Activated T-helper 1 cell treated with anti-CD3 and anti-CD28 coated beads, Interleukin-2, amount 50 U/mL, for 16 hours (primary cell): ENCODE measurements around the gene PMEL.
"Not testable (repeated sequence)": the region's sequence is repeated elsewhere in the genome, so short reads cannot be mapped to it uniquely, and the experiment has no call there.

Source experiments
- DNase-seq, 2 donors: peaks; one replicate each; pipeline ENCODE4 v3.0.0-alpha.2; 2020; ENCODE audit warnings: low read depth in 1 of 2, low spot score in 1 of 2

PMEL gene

GRCh38 chr12:55965941-55966407, at the start of gene PMEL:
PMEL (minus strand) TSS chr12:55966042; CDS start chr12:55966011, 31 bp downstream.
- DNase-seq: no peak

DNA sequence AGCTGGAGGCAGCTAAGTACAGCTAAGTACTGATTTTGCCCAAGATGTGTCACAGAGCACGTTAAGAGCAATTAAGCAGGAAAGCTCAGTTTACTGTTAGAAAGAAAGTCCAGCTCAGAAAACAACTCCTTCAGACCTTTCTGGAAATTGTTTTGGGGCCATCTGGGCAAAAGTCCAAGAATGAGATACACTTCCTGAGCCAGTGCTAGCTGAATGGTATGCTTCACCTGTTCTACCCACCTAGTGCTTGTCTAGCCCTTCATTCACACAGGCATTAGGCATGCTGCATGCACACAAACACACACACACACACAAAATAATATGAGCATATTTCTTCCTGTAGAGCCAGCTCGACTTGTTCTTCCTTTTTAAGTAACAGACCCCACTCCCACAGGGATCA, 48.4 kb upstream of the PMEL start:
- DNase-seq: no peak

- no peak for DNase-seq
Observed at GRCh38 chr12:56013482-56013881, 47.6 kb upstream of the PMEL start.

- no peak for DNase-seq
Observed at GRCh38 chr12:56011509-56012090, 45.8 kb upstream of the PMEL start.

DNA sequence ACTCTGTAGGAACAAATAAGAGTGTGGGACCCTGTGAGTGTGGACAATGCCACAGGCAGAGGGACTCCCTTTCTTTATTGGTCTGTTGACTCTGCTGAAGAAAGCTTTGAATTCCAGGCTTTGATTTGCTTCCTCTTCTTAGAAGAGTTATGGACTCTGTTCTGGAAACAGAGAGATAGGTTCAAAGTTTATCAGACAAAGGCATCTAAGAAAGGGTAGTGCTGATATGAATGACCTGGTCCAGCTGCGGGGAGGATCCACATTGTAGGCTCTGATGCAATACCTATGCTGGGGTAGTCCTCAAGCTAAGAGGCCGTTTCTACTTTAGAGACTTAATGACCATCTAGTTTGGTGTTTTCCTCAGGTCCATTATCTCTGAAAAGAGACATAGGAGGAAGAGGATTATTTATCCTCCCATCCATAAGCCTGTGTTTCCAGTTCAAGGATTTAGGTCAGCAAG, 44.3 kb upstream of the PMEL start:
- no peak for DNase-seq

DNA sequence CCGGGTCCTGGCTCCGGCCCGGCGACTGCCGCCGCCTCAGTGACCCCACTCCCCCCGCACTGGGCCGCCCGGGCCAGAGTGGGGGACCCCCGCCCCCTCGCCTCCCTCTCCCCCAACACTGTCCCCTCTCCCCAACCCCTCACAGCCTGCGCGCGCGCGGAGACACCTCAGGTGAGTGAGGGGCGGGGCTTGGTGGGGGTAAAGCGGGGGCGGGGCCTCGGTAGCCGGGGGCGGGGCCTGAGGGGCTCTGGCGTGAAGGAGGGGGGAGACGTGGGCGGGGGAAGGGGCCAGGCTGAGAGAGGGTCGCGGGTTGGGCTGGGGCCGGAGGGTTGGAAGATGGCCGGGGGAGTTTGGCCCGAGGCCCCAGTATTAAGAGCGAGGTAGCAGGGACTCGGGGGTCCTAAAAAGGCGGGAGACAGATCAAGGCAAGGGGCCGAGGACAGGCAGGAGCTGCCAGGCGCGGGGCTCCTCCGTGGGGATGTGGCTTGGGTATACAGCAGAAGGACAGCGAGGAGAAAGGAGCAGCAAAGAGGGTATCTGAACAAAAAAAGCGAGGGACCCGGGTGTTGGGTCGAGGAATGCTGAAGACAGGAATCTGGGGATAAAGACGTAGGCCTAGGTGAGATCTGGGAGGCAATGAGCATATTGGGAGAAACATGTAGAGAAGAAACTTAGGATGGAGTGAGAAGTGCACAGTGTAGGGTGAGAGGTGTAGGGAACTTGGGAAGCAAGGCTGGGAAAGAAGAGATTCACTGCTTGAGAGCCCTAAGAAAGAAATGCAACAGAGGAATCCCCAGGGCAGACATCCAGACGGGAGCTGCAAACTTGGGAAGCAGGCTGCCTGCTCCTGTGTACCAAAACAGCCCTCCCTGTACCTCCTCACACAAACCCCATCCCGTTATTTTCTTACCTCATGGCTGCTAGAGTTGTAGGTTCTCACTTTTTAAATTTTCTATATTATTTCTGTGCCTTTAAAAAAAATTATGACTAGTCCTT, 42.0 kb upstream of the PMEL start:
- DNase-seq: peak; percentile 52 to 59

DNA sequence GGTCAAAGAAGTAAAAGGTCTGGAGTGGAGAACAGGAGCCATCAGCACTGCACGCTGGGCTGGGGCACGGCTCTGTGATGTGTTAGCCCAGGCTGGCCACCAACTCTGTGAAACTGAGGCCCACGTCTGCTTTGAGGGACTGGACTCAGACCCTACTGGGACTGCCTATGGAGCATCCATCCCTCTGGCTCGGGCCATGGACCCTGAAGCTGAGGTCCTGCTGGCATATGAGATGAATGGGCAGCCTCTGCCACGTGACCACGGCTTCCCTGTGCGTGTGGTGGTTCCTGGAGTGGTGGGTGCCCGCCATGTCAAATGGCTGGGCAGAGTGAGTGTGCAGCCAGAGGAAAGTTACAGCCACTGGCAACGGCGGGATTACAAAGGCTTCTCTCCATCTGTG, 38.4 kb upstream of the PMEL start:
- no peak for DNase-seq

DNA sequence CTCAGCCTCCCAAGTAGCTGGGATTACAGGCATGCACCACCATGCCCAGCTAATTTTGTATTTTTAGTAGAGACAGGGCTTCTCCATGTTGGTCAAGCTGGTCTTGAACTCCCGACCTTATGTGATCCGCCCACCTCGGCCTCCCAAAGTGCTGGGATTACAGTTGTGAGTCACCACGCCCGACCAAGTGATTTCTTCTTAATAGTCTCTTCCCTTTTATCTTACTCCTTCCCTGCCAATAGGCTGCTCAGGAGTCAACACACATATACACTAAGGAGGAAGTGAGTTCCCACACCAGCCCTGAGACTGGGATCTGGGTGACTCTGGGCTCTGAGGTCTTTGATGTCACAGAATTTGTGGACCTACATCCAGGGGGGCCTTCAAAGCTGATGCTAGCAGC, 37.5 kb upstream of the PMEL start:
- not testable (repeated sequence) for DNase-seq

- DNase-seq: no peak
Observed at GRCh38 chr12:56001487-56002100, 35.8 kb upstream of the PMEL start.

GRCh38 chr12:55999999-56000540, 34.2 kb upstream of the PMEL start:
- DNase-seq: not testable (repeated sequence)

- not testable (repeated sequence) for DNase-seq
Observed at GRCh38 chr12:55999522-55999921, 33.7 kb upstream of the PMEL start.

DNA sequence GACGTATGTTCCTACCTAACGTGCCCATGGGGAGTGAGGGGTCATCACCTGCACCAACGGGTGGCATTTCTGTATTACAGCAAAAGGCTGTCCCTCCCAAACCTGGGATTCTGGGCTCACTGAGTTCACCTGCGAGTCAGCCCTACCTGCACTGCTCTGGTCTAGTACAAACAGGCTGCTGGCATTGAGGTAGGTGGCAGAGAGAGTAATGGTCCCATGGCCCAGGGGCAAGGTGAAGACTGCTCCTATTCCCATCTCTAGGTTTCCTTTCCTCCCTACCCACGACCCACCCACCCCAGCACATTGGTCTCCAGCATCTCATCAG, 31.7 kb upstream of the PMEL start:
- no peak for DNase-seq

DNA sequence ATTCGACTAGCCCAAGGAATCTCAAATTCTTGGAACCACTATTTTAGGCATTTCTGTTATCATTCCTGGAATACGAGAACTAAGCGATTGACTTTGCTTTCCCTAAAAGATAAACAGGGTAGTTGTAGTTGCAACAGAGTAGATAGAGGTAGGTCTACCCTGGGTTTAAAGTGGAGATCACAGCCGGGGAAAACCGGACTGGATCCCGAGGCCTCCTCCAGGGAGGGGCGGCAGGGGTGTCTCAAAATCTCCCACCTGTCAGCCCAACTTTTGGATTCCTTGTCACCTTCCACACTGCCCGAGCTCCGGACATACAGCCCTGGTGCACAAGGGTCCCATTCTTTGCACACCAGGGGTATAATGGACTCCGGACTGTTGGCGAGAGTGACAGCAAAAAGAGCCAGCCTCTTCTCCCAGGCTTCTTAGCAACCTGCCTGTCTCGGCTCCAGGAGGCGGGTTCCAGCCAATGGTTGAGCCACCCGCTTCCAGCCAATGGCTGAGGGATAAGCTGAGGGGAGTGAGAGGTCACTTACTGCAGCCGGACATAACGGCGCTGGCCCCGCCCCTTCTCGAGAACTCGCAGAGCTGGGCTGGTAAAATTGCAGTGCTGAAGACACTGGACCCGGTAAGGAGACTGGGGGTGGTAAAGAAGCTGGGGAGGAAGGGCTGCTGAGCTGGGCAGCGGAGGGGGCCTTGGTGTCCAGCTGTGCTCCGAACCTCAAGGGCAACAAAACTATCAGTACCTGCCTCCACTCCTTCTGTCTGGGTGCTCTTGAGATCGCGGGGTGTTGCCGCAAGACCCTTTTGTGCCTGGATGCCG, 31.1 kb upstream of the PMEL start, which contains the start of gene SUOX:
Gene SUOX (plus strand): TSS at position 562 of the 820 bp plus-strand sequence. CDS start 4,946 bp downstream, outside the sequence.
- DNase-seq: no peak

- peak in 1 of 2 donors; percentile 39 for DNase-seq
Observed at GRCh38 chr12:55996201-55996714, 30.4 kb upstream of the PMEL start.

DNA sequence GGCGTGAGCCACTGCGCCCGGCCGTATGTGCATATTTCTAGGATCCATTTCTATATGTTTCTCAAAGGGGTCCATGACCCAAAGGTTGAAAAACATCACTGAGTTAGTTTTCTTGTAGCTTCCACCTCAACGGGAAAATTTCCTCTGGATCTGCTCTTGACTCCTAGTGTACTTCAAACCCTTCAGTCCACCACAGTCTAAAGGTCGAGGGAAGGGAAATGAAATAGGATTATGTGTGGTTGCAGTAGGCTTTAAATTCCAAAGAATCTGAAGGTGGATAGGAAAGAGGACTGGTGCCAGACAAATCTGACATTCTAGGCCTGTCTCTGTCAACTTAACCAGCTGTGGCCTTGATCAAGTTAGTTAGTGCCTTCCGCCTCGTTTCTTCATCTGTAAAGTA, 29.5 kb upstream of the PMEL start:
- DNase-seq: no peak

- DNase-seq: no peak
Observed at GRCh38 chr12:55993230-55993853, 27.5 kb upstream of the PMEL start.

DNA sequence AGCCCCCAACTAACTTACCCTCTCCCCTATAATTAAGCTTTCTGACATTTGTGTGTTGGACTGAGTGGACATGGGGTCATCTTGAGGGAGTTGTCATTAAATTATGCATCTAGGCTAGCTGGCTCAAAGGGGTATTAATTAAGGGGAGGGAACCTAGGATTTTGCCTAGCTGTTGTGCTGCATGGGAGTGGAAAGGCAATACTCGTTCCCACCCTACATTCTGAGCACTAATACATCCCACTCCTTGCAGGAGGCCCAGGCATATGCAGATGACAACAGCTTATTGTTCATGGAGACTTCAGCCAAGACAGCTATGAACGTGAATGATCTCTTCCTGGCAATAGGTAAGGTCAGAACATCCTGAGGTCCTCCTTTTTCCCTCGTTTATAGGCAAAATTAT, 25.3 kb upstream of the PMEL start:
- no peak for DNase-seq

DNA sequence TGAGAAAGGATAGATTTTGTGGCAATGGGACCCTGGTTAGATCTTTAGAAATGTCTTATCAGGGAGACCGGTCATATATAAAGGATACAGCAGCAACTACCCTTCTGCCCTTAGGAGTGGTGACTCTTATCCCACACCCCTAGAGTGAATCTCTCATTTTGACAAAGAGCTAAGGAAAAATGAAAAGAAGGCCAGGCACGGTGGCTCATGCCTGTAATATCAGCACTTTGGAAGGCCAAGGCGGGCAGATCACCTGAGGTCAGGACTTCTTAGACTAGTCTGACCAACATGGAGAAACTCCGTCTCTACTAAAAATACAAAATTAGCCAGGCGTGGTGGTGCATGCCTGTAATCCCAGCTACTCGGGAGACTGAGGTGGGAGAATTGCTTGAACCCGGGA, 20.1 kb upstream of the PMEL start:
- not testable (repeated sequence) for DNase-seq

GRCh38 chr12:55985341-55985740, 19.5 kb upstream of the PMEL start:
- no peak for DNase-seq

DNA sequence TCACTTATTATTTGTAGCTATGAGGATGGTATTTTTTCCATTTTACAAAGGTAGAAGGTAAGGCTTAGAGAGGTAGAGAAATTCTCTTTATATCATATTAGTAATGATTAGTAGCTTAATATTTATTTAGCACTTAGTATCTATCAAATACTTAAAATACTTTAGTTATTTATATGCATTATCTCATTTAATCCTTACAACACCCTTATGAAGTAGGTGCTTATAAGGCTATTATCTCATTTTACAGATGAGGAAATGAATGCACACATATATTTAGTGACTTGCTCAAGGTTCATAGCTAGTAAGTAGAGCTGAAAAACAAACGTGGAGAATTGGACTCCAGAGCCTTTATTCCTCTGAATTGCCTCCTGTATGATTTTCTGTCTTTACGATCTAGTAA, 19.0 kb upstream of the PMEL start:
- DNase-seq: no peak
